Activated CD8-positive, alpha-beta memory T cell treated with anti-CD3 and anti-CD28 coated beads, Interleukin-2, amount 10 ng/mL, durations not matched to agents 7 days and 5 days (primary cell): ENCODE measurements around the gene BCAT1. TPM values are rescaled to one million over a fixed set of nuclear protein-coding genes. Genes with fewer than 3 reads are reported as not detected.

Experiments used
- ATAC-seq: fragments of 150-1000 bp; cut with Tn5 transposase; one replicate; pipeline ENCODE4 v1.10.0; 2021; ENCODE audit warnings: moderate library complexity
- CTCF ChIA-PET: fragments of 350-600 bp; sonication (Branson Sonifier 250); formaldehyde crosslinking; loops from one replicate; lab custom pipeline; 2021; ENCODE audit warnings: antibody characterized with exemption; lab: Charles Lee
- DNase-seq: peaks from one replicate; pipeline ENCODE4 v3.0.0-alpha.2; 2020
- H3K27ac Mint-ChIP-seq: one replicate; pipeline ENCODE4 v1.8.0; 2021; ENCODE audit warnings: mild to moderate bottlenecking, mixed read lengths
- H3K27me3 Mint-ChIP-seq: one replicate; pipeline ENCODE4 v1.8.0; 2021; ENCODE audit warnings: mixed read lengths
- H3K36me3 Mint-ChIP-seq: one replicate; pipeline ENCODE4 v1.8.0; 2021; ENCODE audit warnings: mild to moderate bottlenecking, mixed read lengths
- H3K4me1 Mint-ChIP-seq: one replicate; pipeline ENCODE4 v1.8.0; 2021; ENCODE audit warnings: mixed read lengths
- H3K4me3 Mint-ChIP-seq: one replicate; pipeline ENCODE4 v1.8.0; 2021; ENCODE audit warnings: mild to moderate bottlenecking, moderate library complexity, mixed read lengths
- H3K9me3 Mint-ChIP-seq: one replicate; pipeline ENCODE4 v1.8.0; 2022; ENCODE audit warnings: low read depth, mixed read lengths
- total RNA-seq, 2 experiments: library from RNA; stranded (reverse); gene quantifications; one replicate each; pipeline ENCODE4 v1.2.3, GENCODE V29; 2021

Gene BCAT1
- total RNA-seq, 2 experiments from 2014 or later: 18.9 to 48.3 TPM

DNA sequence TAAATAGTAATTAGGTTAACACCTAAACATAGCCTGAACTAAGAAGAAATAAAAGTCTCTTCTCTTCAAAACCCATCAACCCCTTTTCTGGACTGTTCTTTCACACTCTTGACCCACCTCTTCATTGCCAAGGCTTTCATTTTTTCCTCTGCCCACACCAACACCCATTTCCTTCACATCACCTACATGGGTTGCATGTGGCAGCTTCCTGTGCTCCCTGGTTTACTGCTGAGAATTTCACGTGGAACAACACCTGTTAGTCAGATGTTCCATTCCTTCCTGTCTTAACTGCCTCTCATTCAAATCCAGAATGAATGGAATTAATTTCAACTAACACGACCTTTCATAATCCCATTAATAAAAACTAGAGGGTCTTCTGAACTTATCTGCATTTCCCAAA lies 157.3 kb downstream of the BCAT1 start:
- DNase-seq (no peak), ATAC-seq (no peak)
- Mint-ChIP-seq H3K4me1 (peaks cover 20% of the 10 kb centered on the region), H3K36me3 (peaks cover 6% of the 10 kb centered on the region), H3K27me3 (peaks cover 2% of the 10 kb centered on the region), H3K4me3 (no peak overlapping the region), H3K9me3 (no peaks in the 10 kb centered on the region), H3K27ac (no peak overlapping the region)
- CTCF ChIA-PET: no interaction called here

DNA sequence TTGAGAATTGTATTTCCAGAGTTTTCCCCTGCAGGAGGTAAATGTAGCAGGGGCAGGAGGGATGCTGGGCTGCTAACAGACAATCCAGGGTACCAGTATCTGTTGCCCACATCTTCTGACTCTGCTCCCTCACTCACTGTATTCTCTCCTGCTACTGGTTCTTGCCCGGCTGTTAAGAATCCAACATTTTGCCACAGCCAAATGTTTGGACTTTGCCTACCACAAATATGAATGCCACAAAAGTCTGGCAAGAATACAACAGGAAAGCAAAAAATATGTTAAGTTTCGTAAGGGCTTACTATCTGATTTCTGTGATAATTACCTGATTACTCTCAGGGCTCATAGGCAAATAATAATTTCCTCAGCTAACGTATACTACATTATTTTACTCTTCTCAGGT lies 160.0 kb downstream of the BCAT1 start:
- CTCF ChIA-PET: no interaction called here
- H3K4me1 Mint-ChIP-seq: peaks cover 6% of the 10 kb centered on the region
- H3K36me3 Mint-ChIP-seq: peaks cover 1% of the 10 kb centered on the region
- H3K9me3 Mint-ChIP-seq: no peaks in the 10 kb centered on the region
- H3K4me3 Mint-ChIP-seq: no peak overlapping the region
- H3K27ac Mint-ChIP-seq: no peak overlapping the region
- DNase-seq (no peak), ATAC-seq (no peak)
- H3K27me3 Mint-ChIP-seq: peaks cover 4% of the 10 kb centered on the region

DNA sequence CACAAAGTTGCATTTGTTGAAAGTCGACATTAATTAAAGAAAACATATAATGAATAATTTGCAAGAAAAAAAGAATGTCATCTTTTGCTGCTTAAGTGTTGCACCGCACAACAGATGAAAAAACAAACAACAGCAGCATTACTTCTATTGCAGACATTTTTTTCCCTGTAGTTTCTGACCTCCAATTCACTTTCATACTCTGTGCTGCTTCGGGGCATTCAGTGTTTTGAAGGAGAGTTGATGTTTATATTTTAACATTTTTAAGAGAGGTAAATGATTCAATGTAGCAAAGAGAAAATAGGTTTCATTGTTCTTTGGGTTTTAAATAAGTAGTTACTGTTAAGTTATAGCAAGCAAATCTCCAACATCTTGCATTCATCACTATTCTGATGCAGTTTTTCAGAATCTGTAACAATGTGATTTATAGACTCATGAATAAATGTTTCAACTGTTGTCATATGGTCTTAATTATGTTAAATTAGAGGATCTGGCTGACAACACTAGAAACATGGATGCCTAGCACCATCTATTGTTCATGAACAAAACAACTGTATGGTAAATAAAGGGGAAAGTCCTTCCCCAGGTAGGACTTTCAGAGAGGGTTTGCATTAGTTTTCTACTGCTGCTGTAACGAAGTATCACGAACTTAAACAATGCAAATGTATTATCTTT lies 168.1 kb downstream of the BCAT1 start:
- Mint-ChIP-seq H3K4me3 (no peak overlapping the region), H3K36me3 (no peaks in the 10 kb centered on the region)
- ATAC-seq: no peak

DNA sequence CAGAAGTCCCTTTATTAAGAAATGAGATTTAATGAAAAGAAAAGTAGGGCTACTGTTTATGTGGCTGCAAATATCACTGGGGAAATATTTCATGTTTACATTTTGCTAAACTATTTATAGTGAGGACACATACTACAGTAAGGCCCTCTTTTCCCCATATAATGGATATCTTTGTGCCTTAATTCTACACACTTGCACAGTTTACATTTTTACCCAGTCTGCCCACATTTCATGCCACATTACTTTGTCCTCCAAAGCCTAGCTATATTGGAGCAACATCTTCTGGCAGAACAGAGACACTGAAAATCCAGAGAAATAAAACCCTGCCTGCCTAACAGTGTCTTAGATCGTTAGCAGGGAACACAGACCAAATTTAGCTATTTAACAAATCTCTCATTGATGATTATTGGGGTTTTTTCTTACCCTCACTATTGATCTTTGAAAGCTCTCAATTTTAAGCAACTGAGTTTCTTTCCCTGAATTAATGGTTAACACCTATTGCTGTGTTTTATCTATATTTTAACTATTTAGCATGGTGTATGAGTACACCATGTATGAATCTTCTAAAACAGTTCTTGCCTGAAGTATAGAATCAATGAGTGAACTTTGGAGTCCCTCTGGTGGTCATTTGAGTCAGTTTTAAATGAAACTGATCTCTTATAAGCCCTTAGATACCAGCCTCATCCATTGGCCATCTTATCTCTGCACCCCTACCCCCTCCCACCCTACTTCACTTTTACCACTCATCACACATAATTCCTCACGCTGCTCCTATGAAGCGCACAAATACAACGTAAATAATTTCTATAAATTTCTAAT lies 170.2 kb downstream of the BCAT1 start:
- no peaks in the 10 kb centered on the region for H3K9me3 Mint-ChIP-seq
- CTCF ChIA-PET: interaction anchor here (0.9 to 1.1 kb wide), 5 partner anchors 16 to 210 kb away, joined by 3 read pairs; no protein-coding TSS in a partner anchor
- no peak overlapping the region for H3K4me3 Mint-ChIP-seq
- H3K36me3 Mint-ChIP-seq: no peaks in the 10 kb centered on the region
- no peak overlapping the region for H3K27ac Mint-ChIP-seq
- DNase-seq (no peak), ATAC-seq (peak; percentile 60)
- H3K27me3 Mint-ChIP-seq: peaks cover 6% of the 10 kb centered on the region
- H3K4me1 Mint-ChIP-seq: peaks cover 5% of the 10 kb centered on the region

More for the DNA sequence above, 168.1 kb downstream of the BCAT1 start:
- peaks cover 5% of the 10 kb centered on the region for H3K4me1 Mint-ChIP-seq
- H3K9me3 Mint-ChIP-seq: no peaks in the 10 kb centered on the region
- CTCF ChIA-PET: interaction anchor here (0.6 to 1.4 kb wide), 3 partner anchors 15 to 1157 kb away, joined by 3 read pairs; no protein-coding TSS in a partner anchor
- DNase-seq: no peak
- H3K27ac Mint-ChIP-seq: no peak overlapping the region
- peaks cover 11% of the 10 kb centered on the region for H3K27me3 Mint-ChIP-seq

DNA sequence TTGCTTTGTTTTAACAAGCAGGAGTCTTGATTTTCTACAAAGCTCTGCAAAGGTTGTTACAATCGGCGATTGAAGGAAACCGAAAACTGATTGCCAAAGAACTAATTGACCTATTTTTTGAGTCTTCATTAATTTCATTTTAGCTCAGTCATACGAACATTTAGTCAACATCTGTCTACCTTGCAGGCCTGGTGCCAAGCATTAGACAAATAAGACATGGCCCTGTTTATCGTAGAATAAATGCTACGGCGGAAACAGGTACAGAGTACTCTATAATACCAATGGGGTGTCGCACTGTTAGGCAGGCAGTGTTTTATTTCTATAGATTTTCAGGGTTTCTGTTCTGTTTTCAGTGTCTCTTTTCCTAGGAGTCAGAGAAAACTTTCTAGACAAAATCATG lies 171.5 kb downstream of the BCAT1 start:
- ATAC-seq (no peak), DNase-seq (no peak)
- H3K27me3 Mint-ChIP-seq: no peaks in the 10 kb centered on the region
- no peak overlapping the region for H3K4me3 Mint-ChIP-seq
- CTCF ChIA-PET: interaction anchor here (0.7 kb wide), 1 partner anchor 27 kb away, joined by 3 read pairs; no protein-coding TSS in a partner anchor
- H3K9me3 Mint-ChIP-seq: no peaks in the 10 kb centered on the region
- H3K36me3 Mint-ChIP-seq: no peaks in the 10 kb centered on the region
- H3K27ac Mint-ChIP-seq: no peak overlapping the region
- peaks cover 5% of the 10 kb centered on the region for H3K4me1 Mint-ChIP-seq

DNA sequence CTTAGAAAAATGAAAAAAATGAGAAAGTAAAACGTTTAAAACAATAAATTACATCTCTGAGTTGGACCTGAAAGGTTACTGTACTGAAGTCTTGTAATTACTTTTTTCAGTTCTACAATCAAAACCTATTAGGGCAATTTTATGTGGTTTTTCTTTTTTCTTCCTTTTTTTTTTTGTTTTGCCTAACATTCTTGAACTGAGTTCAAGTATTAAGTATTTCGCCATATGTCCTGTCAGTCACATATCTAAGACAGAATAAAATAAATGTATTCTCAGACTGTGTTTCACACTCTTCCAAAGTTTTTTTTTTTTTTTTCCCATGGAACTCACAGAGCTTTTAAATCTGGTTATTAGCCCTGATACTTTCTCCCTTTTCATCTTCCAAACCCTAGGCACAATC lies 172.0 kb downstream of the BCAT1 start:
- Mint-ChIP-seq H3K27me3 (no peaks in the 10 kb centered on the region), H3K9me3 (no peaks in the 10 kb centered on the region), H3K27ac (no peak overlapping the region), H3K4me3 (no peak overlapping the region), H3K36me3 (no peaks in the 10 kb centered on the region), H3K4me1 (peaks cover 5% of the 10 kb centered on the region)
- no peak for DNase-seq
- no peak for ATAC-seq
- CTCF ChIA-PET: interaction anchor here (0.7 kb wide), 1 partner anchor 27 kb away, joined by 3 read pairs; no protein-coding TSS in a partner anchor

DNA sequence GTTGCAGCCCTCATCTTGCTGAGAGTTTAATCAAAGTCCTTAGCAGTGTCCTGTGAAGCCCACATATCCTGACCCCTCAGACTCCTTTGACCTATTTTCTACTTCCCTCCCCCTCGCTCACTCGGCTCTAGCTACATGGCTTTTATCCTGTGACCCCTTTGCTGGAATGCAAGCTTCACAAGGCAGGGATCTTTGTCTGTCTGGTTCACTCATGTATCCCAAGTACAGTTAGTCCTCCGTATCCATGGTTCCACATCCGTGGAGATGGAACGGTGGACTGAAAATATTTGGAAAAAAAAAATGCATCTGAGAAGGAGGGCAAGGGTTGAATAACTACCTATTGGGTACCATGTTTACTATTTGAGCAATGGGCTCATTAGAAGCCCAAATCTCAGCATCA lies 173.8 kb downstream of the BCAT1 start:
- Mint-ChIP-seq H3K27me3 (no peaks in the 10 kb centered on the region), H3K36me3 (no peaks in the 10 kb centered on the region), H3K4me1 (peaks cover 5% of the 10 kb centered on the region), H3K4me3 (no peak overlapping the region), H3K27ac (no peak overlapping the region), H3K9me3 (no peaks in the 10 kb centered on the region)
- CTCF ChIA-PET: no interaction called here
- ATAC-seq (no peak), DNase-seq (no peak)

DNA sequence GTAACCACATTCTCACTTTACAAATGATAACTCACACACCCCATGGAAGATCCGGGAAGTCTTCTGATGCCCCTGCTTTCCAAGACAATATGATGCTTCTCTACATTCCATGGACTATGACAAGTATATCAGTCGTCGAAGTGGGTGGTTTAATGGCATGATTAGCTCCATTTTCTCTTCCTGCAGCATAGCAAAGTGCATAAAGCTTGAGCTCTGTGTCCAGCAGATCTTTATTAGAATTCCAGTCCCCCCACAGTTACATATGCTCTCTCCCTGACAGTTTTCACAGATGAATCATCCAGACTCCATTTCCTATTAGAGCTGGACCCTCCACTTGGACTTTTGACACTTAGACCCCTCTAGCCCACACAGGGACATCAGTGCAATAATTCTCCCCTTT lies 174.9 kb downstream of the BCAT1 start:
- CTCF ChIA-PET: no interaction called here

DNA sequence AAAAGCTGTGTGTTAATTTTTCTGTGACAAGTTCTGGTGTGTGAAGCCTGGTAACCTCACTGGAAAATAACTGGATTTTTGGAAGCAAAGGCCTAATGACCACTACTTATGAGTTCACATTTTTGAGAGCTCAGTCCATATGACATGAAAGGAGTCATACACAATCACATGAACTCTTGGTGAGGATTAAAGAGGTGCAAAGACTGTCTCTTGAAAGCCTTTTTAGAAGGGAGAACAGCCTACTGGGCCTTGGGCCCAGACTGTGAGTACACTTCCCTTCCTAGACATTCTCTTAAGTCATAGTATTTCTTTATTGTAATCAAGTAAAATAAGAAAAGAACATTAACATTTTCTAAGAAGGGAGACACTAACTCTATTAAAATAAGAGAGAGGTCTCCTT lies 176.1 kb downstream of the BCAT1 start:
- CTCF ChIA-PET: no interaction called here
- H3K36me3 Mint-ChIP-seq: no peaks in the 10 kb centered on the region
- DNase-seq: no peak
- no peak overlapping the region for H3K4me3 Mint-ChIP-seq
- ATAC-seq: no peak
- H3K4me1 Mint-ChIP-seq: no peaks in the 10 kb centered on the region
- H3K27me3 Mint-ChIP-seq: no peaks in the 10 kb centered on the region
- H3K27ac Mint-ChIP-seq: no peak overlapping the region
- H3K9me3 Mint-ChIP-seq: no peaks in the 10 kb centered on the region

More for the DNA sequence above, 174.9 kb downstream of the BCAT1 start:
- Mint-ChIP-seq H3K4me3 (no peak overlapping the region), H3K9me3 (no peaks in the 10 kb centered on the region), H3K27me3 (no peaks in the 10 kb centered on the region), H3K4me1 (no peaks in the 10 kb centered on the region), H3K36me3 (no peaks in the 10 kb centered on the region), H3K27ac (no peak overlapping the region)
- ATAC-seq: no peak
- no peak for DNase-seq

DNA sequence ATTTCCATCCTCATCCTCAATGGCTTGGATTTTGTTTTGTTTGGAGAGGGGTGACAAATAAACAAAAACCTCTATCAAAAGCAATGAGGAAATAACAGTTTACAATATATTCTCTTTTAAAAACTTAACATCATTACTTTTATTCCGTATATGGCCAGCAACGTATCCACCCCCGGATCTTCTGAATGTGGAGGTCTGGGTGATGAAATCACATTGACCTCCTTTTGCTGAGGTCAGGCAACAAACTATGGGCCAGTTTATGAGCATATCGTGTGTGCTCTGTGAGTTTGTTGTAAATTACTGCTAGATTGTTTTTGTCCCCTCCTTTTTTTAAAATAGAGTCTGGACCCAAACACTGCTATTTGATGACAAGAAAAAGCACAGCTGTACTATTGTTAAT lies 178.1 kb downstream of the BCAT1 start:
- peaks cover 1% of the 10 kb centered on the region for H3K36me3 Mint-ChIP-seq
- no peak for ATAC-seq
- no peak for DNase-seq
- no peak overlapping the region for H3K4me3 Mint-ChIP-seq
- H3K9me3 Mint-ChIP-seq: no peaks in the 10 kb centered on the region
- no peaks in the 10 kb centered on the region for H3K27me3 Mint-ChIP-seq
- H3K4me1 Mint-ChIP-seq: no peaks in the 10 kb centered on the region
- CTCF ChIA-PET: no interaction called here
- no peak overlapping the region for H3K27ac Mint-ChIP-seq

DNA sequence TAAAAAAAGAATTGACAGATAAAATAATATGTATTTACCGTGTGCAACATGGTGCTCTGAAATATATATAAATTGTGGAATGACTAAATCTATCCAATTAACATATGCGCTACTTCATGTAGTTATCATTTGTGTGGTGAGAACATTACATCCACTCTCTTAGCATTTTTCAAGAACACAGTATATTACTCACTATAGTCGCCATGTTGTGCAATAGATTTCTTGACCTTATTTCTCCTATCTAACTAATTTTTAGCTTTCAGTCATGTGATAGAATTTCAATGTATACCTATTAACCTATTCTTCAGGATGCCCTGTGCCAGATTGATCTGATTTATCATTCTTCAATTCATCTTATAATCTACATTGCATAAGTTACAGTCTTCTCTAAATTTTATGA lies 178.6 kb downstream of the BCAT1 start:
- Mint-ChIP-seq H3K4me1 (no peaks in the 10 kb centered on the region), H3K9me3 (no peaks in the 10 kb centered on the region), H3K27me3 (no peaks in the 10 kb centered on the region), H3K4me3 (no peak overlapping the region), H3K36me3 (peaks cover 1% of the 10 kb centered on the region), H3K27ac (no peak overlapping the region)
- no peak for DNase-seq
- no peak for ATAC-seq
- CTCF ChIA-PET: no interaction called here

DNA sequence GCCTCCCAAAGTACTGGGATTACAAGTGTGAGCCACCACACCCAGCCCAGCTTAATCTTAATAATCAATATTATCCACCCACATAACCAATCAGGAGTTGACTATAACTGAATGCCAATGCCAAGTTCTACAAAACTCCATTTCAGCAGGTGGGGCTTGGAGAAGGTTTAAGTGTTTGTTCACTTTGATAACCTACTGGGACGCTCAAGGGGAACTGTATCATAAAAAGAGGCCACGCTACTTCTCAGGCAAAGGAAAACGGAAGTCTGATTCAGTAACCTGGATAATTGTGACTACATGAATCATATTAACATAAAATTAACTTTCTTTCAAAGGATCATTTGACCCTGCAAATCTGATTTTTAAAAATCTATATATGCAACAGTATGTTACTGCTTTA lies 179.2 kb downstream of the BCAT1 start:
- no peak for DNase-seq
- Mint-ChIP-seq H3K27me3 (no peaks in the 10 kb centered on the region), H3K4me3 (no peak overlapping the region), H3K4me1 (no peaks in the 10 kb centered on the region), H3K9me3 (no peaks in the 10 kb centered on the region), H3K27ac (no peak overlapping the region), H3K36me3 (peaks cover 1% of the 10 kb centered on the region)
- CTCF ChIA-PET: no interaction called here
- ATAC-seq: no peak

DNA sequence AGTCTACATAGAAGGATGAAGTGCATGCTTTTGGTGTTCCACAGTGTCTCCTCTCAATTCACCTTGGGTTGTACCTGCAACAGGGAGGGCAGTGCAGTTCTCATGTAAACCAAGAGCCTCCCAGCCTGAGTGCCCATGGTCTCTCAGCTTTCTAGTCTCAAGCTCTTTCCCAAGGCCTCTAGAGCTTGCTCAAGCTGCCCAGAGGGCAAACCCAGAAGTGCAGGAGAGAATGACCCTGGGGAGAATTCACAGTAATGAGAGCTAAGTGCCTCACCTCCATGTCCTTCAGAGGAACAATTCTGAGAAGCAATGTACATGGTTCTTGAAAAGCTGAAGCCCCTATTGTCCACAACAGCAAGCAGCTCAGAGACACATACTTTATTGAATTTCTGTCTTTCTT lies 180.5 kb downstream of the BCAT1 start:
- Mint-ChIP-seq H3K9me3 (no peaks in the 10 kb centered on the region), H3K36me3 (peaks cover 3% of the 10 kb centered on the region), H3K4me3 (no peak overlapping the region), H3K4me1 (no peaks in the 10 kb centered on the region), H3K27me3 (no peaks in the 10 kb centered on the region), H3K27ac (no peak overlapping the region)
- CTCF ChIA-PET: interaction anchor here (0.9 kb wide), 1 partner anchor 19 kb away, joined by 3 read pairs; no protein-coding TSS in a partner anchor
- DNase-seq (no peak), ATAC-seq (no peak)

DNA sequence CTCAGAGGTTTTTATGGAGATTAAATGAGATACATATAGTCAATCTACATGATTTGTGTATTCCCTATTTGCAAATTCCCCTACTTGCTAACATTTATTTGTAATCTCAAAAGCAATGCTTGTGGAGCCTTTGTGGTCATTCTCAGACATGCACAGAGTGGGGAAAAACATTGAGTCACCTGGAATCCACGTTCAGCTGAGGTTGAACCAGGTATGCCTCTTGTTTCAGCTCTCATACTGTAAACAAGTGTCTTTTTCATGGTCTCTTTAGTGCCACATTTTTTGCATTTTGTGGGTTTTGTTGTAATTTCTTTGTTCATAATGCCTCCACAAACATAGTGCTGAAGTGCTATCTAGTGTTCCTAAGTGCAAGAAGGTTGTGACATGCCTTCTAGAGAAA lies 181.9 kb downstream of the BCAT1 start:
- CTCF ChIA-PET: no interaction called here

More for the DNA sequence above, 181.9 kb downstream of the BCAT1 start:
- peaks cover 3% of the 10 kb centered on the region for H3K36me3 Mint-ChIP-seq
- DNase-seq: no peak
- no peak overlapping the region for H3K4me3 Mint-ChIP-seq
- no peaks in the 10 kb centered on the region for H3K27me3 Mint-ChIP-seq
- H3K9me3 Mint-ChIP-seq: no peaks in the 10 kb centered on the region
- no peak overlapping the region for H3K27ac Mint-ChIP-seq
- no peaks in the 10 kb centered on the region for H3K4me1 Mint-ChIP-seq
- no peak for ATAC-seq
